Mucosa of descending colon (tissue), 3 donors: ENCODE measurements around the gene SLC44A3. TPM values are rescaled to one million over a fixed set of nuclear protein-coding genes. Genes with fewer than 3 reads are reported as not detected.

Experiments used
- ATAC-seq: fragments of 200-7000 bp; cut with Tn5 transposase; one replicate; pipeline ENCODE4 v1.9.1; 2020; ENCODE audit warnings: mild to moderate bottlenecking, moderate library complexity
- DNase-seq, 3 donors: peaks; one replicate each; pipeline ENCODE4 v3.0.0-alpha.2; 2020
- H3K36me3 ChIP-seq: fragments of 200-600 bp; one replicate; pipeline ENCODE4 v1.8.0; 2021; ENCODE audit warnings: low read depth, mild to moderate bottlenecking
- H3K4me1 ChIP-seq: fragments of 200-600 bp; one replicate; pipeline ENCODE4 v1.8.0; 2021; ENCODE audit warnings: low read depth, mild to moderate bottlenecking
- H3K4me3 ChIP-seq: fragments of 200-600 bp; one replicate; pipeline ENCODE4 v1.8.0; 2021; ENCODE audit warnings: mild to moderate bottlenecking
- H3K9me3 ChIP-seq: fragments of 200-600 bp; one replicate; pipeline ENCODE4 v1.8.0; 2021; ENCODE audit warnings: mild to moderate bottlenecking
- CTCF ChIP-seq: fragments of 200-600 bp; IDR thresholded peaks from one replicate; pipeline ENCODE4 v1.8.0; 2022; ENCODE audit warnings: antibody characterized with exemption, mild to moderate bottlenecking
- intact Hi-C, 2 donors: fragments of 100-400 bp; cut with DNase I in 1 of 2; cut with micrococcal nuclease in 1 of 2; formaldehyde crosslinking; loops; one replicate each; pipeline versions ENCODE4 v1.11.0 to v1.11.1; 2022; cut with DNase I, micrococcal nuclease
- total RNA-seq, 3 donors: library from RNA; stranded (reverse); fragmentation: NEBNext Ultra II Directional in 2 of 3; extraction: Animal tissue kit (Norgen Biotek cat#: 25700) in 2 of 3; gene quantifications; one replicate each; pipeline versions ENCODE4 v1.2.1 to v1.2.4, GENCODE V29; 2021 to 2023
- donor health status: DM: no; HTN: no; CAD: no; lungs with moderate emphysema.
- donor health status: DM: no; HTN: no; CAD: no.
- donor health status: DM: no; HTN: yes; CAD: no.

Gene SLC44A3
- total RNA-seq, 3 donors from 2014 or later = 37.4 to 89.1 (median 49.5) TPM

GRCh38 chr1:94806441-94806871 is 13.7 kb upstream of the SLC44A3 start:
- peak in 1 of 3 donors; percentile 24 for DNase-seq
- no peak for ATAC-seq
- H3K36me3 ChIP-seq = no peaks in the 10 kb centered on the region
- H3K4me3 ChIP-seq = no peak overlapping the region
- intact Hi-C loops = loop anchor here (5.0 to 10.0 kb wide), 2 partner anchors 202 to 284 kb away; no protein-coding TSS in a partner anchor
- H3K4me1 ChIP-seq = peaks cover 61% of the 10 kb centered on the region
- no peak for TF ChIP-seq CTCF
- no peaks in the 10 kb centered on the region for H3K9me3 ChIP-seq

DNA sequence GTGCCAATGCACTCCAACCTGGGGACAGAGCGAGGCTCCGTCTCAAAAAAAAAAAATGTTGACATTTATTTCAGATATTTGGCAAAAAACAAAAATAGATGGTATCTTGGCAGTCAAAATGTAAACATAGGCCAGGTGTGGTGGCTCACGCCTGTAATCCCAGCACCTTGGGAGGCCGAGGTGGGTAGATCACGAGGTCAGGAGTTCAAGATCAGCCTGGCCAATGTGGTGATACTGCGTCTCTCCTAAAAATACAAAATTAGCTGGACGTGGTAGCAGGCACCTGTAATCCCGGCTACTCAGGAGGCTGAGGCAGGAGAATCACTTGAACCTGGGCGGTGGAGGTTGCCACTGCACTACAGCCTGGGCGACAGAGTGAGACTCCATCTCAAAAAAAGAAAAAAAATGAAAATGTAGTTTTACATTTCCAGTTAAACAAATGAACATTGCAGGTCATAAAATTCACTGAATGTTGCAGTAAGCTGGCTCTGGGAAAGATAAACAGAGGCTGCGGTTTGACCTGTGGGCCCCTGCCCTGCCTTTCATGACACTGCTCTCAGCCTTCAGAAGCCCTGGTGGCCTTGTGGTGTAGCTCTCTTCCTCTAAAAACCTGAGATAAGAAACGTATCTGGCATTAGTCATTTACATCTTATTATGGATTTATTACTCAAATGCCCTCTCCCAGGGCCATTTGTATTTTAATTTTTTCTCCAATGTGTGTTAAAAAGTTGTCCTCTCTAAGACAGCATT is 12.2 kb upstream of the SLC44A3 start:
- Histone ChIP-seq H3K4me3 (no peak overlapping the region), H3K36me3 (no peaks in the 10 kb centered on the region), H3K4me1 (peaks cover 48% of the 10 kb centered on the region), H3K9me3 (no peaks in the 10 kb centered on the region)
- peak; percentile 87 for ATAC-seq
- DNase-seq = peak; percentile 67 to 79 (median 77)
- intact Hi-C loops = loop anchor here (5.0 to 10.0 kb wide), 2 partner anchors 203 to 286 kb away; no protein-coding TSS in a partner anchor
- TF ChIP-seq CTCF = no peak

DNA sequence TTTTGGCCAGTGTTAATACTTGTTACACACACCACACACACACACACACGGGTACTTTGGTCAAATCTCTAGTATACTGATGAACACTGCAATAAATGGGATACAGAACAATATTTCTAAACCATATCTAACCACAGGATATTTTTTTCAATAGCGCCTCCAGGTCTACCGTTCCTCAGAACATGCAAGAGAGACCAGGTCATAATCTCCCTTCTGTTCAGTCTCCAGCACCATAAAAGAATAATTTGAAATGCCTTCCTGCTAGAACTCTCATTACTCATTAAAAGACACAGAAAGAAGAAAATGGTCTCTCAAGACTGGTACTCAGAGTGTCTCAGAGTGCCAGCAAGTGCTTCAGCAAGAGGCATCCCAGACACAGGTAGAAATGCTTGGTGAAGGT is 11.5 kb upstream of the SLC44A3 start:
- no peak for TF ChIP-seq CTCF
- intact Hi-C loops = loop anchor here (5.0 to 10.0 kb wide), 2 partner anchors 204 to 286 kb away; no protein-coding TSS in a partner anchor
- Histone ChIP-seq H3K36me3 (no peaks in the 10 kb centered on the region), H3K4me3 (no peak overlapping the region), H3K4me1 (peaks cover 40% of the 10 kb centered on the region), H3K9me3 (no peaks in the 10 kb centered on the region)
- DNase-seq (no peak), ATAC-seq (peak; percentile 55)

DNA sequence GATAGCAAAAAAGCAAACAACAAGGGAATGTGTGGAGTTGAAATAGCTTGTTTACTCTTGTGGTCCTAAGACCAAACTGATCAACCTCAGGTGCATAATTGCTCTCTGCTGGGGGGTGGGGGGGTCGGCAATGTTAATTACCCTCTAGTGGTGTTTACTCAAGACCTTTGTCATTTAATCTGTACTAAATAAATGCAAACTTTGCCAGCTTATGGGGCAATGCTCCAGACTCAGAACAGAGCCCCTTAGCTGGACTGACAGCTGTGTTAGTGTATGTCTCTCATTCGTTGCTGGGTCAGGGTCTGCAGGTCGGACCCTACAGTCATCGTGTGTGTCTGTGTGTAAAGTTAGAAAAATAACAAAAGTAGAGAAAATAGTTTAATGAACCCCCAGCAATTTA is 7.2 kb upstream of the SLC44A3 start:
- Histone ChIP-seq H3K4me3 (no peak overlapping the region), H3K36me3 (no peaks in the 10 kb centered on the region), H3K4me1 (peaks cover 10% of the 10 kb centered on the region), H3K9me3 (no peaks in the 10 kb centered on the region)
- DNase-seq (no peak), ATAC-seq (no peak)
- intact Hi-C loops = no loop called here
- TF ChIP-seq CTCF = no peak

DNA sequence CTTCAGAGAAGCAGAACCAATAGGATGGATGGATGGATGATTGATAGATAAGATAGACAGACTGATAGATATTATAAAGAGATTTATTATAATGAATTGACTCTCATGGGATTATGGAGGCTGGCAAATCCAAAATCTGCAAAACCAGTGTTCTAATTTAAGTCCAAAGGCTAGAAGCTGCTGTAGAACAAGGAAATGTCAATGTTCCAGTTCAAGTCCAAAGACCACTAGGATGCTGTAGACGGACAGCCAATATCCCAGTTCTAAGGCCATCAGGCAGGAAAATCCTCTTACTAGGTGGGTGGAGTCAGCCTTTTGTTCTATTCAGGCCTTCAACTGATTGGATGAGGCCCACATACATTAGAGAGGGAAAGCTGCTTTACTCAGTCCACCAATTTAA is 4.1 kb upstream of the SLC44A3 start:
- no peak overlapping the region for H3K4me3 ChIP-seq
- DNase-seq (no peak), ATAC-seq (no peak)
- H3K36me3 ChIP-seq = no peaks in the 10 kb centered on the region
- TF ChIP-seq CTCF = no peak
- H3K9me3 ChIP-seq = no peaks in the 10 kb centered on the region
- intact Hi-C loops = no loop called here
- peaks cover 7% of the 10 kb centered on the region for H3K4me1 ChIP-seq
